NCI-H748 (cell line): ENCODE measurements around the gene CRADD.
"Not testable (repeated sequence)": the region's sequence is repeated elsewhere in the genome, so short reads cannot be mapped to it uniquely, and the experiment has no call there.

Experiments used
- DNase-seq: peaks from one replicate; lab custom pipeline; 2025; ENCODE audit not compliant: unreplicated experiment; lab: John Stamatoyannopoulos, UW

The CRADD gene

DNA sequence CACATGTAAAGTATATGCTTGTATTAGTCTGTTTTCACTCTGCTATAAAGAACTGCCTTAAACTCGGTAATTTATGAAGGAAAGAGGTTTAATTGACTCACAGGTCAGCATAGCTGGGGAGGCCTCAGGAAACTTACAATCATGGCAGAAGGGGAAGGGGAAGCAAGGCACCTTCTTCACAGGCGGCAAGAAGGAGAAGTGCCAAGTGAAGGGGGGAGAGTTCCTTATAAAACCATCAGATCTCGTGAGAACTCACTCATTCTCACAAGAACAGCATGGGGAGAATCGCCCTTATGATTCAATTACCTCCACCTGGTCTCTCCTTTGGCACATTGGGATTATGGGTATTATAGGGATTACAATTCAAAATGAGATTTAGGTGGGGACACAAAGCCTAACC, 241.7 kb downstream of the CRADD start:
- no peak for DNase-seq

DNA sequence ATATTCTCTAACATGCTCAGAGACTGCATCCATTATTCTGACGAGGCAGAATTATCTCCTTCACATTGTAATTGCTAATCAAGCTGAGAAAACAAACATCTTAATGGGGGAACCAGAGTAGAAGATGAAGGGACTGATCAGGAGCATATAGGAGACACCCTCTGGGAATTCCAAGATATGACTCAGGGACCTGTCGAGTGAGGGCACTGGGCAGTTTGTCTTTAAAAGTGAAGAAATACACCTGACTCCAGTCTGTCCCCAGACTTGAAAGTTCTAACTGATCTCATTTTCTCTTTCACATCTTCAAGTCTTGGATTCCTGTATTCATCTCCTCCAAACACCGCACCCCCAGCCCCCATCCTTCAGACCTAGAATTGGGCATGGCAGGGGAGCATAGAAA, 244.3 kb downstream of the CRADD start:
- no peak for DNase-seq

DNA sequence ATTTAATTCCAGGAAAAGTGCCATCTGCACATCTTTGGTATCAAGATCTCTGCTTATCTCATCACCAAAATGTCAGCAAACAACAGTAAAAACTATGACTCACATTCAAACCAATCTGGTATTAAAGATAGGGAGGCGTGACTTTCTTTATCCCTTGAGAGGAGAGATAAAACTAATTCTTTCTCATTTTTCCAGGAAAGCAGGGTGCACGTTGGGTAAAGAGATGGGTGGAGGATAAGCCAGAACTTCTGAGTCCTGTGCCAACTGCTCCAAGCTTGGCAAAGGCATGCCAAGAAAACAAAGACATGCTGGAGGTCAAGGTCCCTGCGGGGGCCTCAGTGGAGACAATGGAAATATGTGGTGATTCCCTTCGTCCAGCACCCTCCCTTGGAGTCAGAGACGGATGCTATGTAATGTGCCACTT, 245.4 kb downstream of the CRADD start:
- DNase-seq, result no peak

DNA sequence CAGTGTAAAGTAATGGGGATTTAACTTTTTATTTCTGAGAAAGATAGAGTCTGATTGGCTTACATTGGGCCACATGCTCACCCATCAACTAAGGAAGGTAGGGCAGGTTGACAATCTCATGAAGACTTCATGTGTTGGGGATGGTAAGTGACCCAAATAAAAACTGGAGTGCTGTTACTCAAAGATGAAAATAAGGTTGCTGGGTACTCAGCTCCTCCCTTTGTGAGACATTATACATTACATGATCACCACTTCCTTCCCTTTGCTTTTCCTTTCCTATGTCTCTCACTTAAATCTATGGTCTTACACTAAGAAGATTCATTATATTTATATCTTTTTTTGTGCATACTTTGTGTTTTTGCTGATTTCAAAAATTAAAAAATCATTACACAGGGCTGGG, 247.2 kb downstream of the CRADD start:
- DNase-seq, result no peak

DNA sequence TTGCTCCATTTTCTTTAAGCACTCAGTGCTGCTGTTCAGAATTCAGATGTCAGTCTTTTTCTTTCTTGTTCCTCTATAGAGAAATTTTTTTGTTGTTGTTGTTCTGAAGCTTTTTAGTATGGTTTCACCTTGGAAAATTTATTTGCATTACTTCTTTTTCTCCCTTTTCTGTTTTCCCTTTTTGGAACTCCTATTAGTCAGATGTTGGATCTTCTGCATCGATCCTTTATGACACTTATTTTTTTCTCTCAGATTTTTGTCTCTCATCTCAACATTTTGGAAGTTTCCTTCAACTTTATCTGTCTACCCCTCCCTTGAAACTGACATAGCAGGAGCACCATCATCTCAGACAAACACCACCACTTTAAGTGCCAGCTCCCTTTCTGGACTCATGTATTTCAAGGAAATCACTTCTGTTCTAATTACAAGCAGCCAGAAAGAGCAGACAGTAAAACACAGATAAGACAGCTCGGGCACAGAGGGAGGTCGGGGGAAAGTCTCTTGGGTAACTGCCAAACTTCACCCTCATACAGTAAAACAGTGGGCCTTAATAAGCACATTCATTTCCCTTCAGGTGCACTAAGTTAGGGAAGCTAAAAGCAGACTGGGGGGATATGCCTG, 248.5 kb downstream of the CRADD start:
- DNase-seq, result no peak

DNA sequence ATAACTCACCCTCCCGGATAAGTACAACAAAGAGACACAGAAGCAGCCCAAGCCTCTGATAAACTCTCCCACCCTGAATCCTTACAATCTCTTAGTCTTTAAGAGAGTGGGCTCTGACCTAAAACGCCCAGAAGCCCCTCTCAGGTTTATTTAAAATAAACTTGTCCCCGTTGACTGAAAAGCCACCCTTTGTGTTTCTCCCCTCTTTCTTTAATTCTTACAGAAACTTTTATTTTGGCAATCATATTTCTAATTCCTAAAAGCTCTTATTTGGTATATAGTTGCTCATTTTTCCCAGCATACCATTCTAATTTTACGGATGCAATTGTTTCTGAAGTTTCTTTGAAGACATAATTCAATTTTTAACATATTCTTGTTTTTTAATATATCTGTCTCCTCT, 249.1 kb downstream of the CRADD start:
- no peak for DNase-seq

DNA sequence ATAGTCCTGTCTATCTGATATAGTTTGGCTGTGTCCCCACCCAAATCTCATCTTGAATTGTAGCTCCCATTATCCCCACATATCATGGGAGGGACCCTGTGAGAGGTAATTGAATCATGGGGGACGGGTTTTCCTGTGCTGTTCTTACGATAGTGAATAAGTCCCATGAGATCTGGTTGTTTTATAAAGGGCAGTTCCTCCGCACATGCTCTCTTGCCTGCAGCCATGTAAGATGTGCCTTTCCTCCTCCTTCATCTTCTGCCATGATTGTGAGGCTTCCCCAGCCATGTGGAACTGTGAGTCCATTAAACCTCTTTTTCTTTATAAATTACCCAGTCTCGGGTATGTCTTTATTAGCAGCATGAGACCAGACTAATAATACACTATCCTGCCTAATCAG, 251.9 kb downstream of the CRADD start:
- DNase-seq, result not testable (repeated sequence)

DNA sequence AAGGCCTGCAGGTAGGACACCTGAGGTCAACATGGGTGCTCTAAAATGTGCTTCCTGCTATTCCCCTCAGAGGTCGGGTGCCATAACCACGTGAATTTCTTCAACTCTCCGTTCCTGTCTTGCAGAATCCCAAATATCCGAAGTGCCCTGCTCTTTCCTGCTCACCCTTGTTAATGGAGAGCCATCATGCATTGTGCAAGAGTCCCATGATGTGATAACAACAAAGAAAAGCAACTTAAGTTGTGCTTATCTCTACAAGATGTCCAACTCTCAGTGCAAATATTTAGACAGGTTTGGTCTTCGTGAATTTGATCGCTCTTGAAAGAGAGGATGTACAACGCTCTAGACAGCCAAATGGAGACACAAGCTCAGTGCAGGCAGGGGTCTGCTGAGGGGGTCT, 260.6 kb downstream of the CRADD start:
- DNase-seq, result no peak

DNA sequence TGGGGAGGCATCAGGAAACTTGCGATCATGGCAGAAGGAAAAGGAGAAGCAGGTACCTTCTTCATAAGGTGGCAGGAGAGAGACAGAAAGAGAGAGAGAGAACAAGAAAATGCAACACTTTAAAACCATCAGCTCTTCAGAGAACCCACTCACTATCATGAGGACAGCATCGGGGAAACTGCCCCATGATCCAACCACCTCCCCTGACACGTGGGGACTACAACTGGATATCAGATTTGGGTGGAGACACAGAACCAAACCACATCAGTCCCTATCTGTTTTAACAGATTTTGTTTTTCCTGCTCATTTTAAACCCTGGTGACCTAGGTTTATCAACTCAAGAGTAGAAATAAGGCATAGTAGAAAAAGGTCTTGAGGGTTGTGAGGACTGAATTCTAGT, 261.1 kb downstream of the CRADD start:
- no peak for DNase-seq

DNA sequence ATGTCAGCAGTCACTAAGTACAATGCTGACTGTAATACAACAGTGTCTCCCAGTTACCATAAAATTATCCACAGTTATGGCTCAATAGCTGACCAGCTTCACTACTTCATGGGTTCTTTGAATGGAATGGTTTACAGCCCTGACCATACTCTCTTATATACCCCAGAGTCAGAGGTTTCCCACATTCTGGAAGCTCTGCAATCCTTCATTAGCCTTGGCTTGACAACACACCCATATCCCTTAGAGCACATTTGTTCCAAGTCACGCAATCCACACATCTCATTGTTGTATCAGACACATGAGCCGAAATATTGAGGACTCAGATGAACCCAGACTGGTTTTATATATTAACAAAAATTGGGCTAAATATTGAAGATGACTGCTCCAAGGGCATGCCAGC, 261.8 kb downstream of the CRADD start:
- no peak for DNase-seq

DNA sequence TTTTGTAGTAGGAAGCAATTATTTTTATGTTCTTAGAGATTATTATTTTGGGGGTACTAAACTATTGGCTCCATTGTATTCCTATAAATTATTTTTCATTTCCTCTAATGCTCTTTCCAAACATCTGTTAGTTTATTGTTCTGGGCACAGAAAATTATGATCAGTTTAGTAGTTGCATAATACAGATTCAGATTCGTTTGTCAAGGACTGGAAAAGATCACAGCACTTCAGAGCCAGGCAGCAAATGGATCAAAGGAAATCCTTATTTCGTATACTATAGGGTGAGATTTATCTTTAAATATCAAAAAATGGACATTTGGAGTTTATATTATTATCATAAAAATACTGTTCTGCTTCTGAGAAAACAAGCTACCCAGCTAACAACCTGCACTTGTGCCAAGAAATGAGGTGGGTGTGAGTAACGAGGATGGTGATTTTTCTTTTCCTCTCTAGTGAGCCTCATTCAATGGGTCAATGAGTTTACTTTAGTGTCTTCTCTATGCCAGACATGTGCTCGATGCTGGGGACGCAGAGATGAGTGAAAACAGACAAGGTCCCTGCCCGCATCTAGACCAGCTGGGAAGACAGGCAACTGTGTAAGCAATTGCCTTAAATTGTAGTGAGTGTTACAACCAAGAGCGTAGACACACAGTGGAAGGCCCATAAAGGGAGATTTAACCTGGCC, 262.6 kb downstream of the CRADD start:
- DNase-seq, result no peak

DNA sequence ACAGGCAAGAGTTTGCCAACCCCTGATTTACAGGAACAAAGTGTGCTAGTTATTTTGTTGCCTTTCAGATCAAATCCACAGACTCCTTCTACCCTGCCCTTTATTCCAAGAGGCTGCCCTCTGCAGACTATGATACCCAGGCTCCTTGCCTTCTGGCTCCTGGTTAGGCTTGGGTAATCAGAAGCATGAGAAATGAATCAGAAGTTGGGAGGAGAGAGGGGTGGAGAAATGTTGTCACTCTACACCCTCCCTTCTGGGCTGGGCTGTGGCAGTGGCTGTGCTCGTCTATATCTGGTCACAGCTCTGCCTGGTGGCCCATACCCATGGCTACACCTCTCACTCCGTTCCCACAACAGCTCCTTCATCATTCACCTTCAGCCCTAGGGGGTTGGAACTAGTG, 266.6 kb downstream of the CRADD start:
- no peak for DNase-seq

DNA sequence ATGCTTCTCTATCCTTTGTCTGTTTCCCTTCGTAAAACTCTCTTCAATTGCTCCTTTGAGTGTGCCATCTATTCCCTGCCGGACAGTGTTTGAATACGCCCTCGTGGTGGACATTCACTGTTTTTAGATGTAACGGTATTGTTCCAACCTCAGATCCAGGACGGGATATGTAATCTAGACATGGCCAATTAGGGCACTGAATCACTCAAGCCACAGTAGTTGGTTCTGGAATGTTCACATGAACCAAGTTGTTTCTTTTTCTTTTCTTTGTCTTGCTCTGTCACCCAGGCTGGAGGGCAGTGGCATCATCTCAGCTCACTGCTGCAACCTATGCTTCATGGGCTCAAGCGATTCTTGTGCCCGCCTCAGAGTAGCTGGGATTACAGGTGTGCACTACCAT, 267.0 kb downstream of the CRADD start:
- no peak for DNase-seq
